Measurements from ENCODE around the gene PPIL1.
"Not testable (repeated sequence)": the region's sequence is repeated elsewhere in the genome, so short reads cannot be mapped to it uniquely, and the experiment has no call there.

PPIL1 gene

GRCh38 chr6:36874443-36875249, at the start of gene PPIL1:
TSS of gene PPIL1 (minus strand) at chr6:36874803. CDS start at chr6:36874772, 31 bp downstream.
- DNase-seq: peak; percentile 96

GRCh38 chr6:36924131-36924530, 49.5 kb upstream of the PPIL1 start:
- no peak for DNase-seq

- DNase-seq: no peak
These were observed 45.9 kb upstream of the PPIL1 start for GRCh38 chr6:36920546-36920945.

- DNase-seq: no peak
These were observed 45.4 kb upstream of the PPIL1 start for GRCh38 chr6:36920049-36920448.

GRCh38 chr6:36917541-36918193, 43.1 kb upstream of the PPIL1 start:
- no peak for DNase-seq

GRCh38 chr6:36916126-36916525, 41.5 kb upstream of the PPIL1 start:
- DNase-seq: no peak

- DNase-seq: no peak
These were observed 41.0 kb upstream of the PPIL1 start for GRCh38 chr6:36915599-36915998.

- DNase-seq: no peak
These were observed 39.7 kb upstream of the PPIL1 start for GRCh38 chr6:36914227-36914794.

GRCh38 chr6:36913082-36913481, 38.5 kb upstream of the PPIL1 start:
- DNase-seq: no peak

GRCh38 chr6:36912586-36912985, 38.0 kb upstream of the PPIL1 start:
- DNase-seq: no peak

- no peak for DNase-seq
These were observed 37.4 kb upstream of the PPIL1 start for GRCh38 chr6:36912030-36912454.

- peak; percentile 20 for DNase-seq
These were observed 34.1 kb upstream of the PPIL1 start for GRCh38 chr6:36908747-36909146.

GRCh38 chr6:36907781-36908180, 33.2 kb upstream of the PPIL1 start:
- peak; percentile 88 for DNase-seq

- DNase-seq: peak; percentile 89
These were observed 32.1 kb upstream of the PPIL1 start for GRCh38 chr6:36906539-36907325.

GRCh38 chr6:36904851-36905393, 30.3 kb upstream of the PPIL1 start:
- DNase-seq: no peak

GRCh38 chr6:36904114-36904513, 29.5 kb upstream of the PPIL1 start:
- DNase-seq: no peak

- DNase-seq: no peak
These were observed 23.0 kb upstream of the PPIL1 start for GRCh38 chr6:36897609-36898008.

- DNase-seq: no peak
These were observed 19.7 kb upstream of the PPIL1 start for GRCh38 chr6:36893976-36894932.

- DNase-seq: not testable (repeated sequence)
These were observed 16.6 kb upstream of the PPIL1 start for GRCh38 chr6:36891153-36891552.

- no peak for DNase-seq
These were observed 15.6 kb upstream of the PPIL1 start for GRCh38 chr6:36890112-36890663.

Data from NCI-H1092 treated with DMSO at 0.1 percent for 48 hours (cell line).